Measurements from ENCODE around the gene OST4.
"Not testable (repeated sequence)": the region's sequence is repeated elsewhere in the genome, so short reads cannot be mapped to it uniquely, and the experiment has no call there.

Gene OST4

DNA sequence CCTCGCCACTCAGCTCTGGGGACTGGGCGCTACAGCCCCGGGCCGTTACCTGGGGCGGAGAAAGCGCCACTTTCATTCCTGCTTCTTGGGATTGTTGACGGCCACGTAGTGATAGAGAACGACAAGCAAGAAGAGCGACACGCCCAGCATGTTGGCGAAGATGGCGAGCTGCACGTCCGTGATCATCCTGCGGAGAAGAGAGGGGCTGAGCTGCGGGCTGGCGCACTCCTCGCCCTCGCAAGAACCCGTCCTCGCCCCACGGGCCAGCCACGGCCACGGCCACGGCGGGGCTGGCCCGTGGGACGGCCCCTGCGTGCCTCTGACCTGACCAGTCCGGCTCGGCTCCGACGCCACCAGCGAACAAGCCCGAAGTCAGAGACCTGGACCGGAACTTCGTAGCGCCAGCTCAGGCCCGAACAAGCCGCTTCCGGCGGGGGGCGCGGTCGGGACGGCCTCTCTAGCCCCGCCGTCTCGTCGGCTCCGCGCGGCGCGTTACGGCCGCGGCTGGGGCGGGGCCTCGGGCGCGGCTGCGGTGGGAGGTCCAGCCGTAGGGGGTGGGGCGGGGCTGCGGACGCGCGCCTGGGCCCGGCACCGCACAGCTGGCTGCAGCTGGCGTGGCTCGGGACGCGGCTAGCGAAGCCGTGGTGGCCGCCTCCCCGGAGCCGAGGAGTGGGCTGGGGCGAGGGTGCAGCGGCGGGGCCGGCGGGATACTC is at the start of gene OST4:
TSS of gene OST4 (minus strand) at position 378 of the 713 bp plus-strand sequence.
- peak; percentile 76 for DNase-seq (ENCODE audit: low read depth)

DNA sequence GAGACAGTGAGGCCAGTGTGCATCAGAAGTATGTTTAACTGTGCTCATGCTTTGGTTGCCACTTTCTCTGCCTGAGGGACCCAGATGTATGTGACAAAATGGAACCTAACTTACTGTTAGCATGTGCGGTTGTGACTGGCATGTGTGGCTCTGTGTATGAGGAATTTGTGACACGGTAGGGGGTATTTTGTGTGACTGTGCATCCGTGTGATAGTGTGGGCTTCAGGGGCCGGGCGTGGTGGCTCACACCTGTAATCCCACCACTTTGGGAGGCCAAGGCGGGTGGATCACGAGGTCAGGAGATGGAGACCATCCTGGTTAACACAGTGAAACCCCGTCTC is 47.8 kb upstream of the OST4 start:
- not testable (repeated sequence) for DNase-seq (ENCODE audit: low read depth)

DNA sequence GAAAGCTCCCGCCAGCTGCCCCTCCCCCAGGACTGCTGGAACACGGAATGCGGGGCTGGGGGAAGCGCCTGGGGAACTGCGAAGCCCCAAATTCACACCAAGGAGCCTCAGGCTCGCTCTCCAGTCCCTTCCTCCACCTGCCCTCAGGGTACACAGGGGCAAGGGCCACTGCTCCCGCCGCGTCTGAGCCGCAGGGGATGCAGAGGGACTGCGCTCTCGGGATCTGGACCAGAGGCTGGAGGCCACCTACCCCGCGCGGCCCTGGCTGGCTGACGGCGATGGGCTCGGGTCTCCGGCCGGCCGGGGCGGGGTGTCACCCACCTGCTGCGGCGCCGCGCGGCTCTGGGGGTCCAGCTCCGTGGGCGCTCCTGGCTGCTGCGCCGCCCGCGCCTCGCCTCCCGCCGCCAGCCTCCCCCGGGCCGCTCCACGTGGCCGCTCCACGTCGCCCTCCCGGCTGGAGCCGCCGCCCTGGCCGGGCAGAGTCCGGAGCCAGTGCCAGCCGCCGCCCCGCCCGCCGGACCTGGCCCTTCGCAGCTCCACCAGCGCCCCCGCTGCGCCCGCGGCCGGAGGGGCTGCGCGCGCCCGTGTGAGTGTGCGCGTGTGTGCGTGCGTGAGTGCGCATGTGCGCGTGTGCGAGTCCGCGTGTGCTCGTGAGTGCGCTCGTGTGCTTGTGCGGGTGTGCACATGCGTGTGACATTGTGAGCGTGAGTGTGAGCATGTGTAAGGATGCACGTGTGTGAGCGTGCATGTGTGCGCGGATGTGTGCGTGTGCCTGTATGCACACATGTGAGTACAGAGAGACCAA is 47.3 kb upstream of the OST4 start, which contains the start of gene CGREF1:
TSS of gene CGREF1 (minus strand) at position 604 of the 805 bp plus-strand sequence. CDS start 14,762 bp downstream, outside the sequence.
- DNase-seq (ENCODE audit: low read depth), result no peak

DNA sequence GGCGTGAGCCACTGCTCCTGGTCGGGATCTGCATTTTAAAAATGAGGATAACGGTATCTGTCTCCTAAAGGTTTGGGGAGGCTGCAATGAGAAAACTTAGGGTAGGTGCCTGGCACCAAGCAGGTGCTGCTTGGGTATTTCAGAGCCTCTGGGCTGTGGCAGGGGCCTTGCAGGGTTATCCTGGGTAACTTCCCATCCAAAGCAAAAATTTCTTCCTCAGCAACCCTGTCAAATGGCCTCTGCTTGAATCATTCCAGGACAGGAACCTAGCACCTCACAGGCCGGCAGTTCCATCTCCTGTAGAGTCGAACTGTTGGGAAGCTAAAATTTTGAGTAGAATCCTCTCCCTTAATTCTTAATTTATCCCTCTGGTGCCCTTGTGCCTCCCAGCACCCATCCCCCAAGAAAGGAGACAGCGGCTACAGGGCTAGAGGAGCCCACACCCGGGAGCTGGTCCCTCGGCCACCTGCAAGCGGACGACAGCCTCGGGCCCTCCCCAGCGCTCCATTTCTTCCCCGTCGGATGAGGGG is 46.6 kb upstream of the OST4 start:
- no peak for DNase-seq (ENCODE audit: low read depth)

DNA sequence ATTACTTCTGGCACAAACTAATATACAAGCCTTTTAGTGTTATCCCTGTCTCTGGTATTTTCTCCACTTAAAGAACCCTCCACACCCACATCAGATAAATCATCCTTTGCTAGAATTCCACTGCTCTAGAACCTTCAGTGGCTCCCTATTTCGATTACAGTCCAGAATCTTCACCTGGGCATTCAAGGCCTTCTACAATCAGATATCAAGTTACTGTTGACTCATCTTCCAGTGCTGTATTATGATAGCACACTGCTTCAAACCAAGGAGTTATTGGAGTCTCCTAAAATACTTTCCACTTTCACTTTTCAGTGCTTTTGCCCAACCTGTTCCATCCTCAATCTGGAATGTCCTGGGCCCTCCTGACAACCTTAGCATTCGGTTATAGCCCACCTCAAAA is 44.1 kb upstream of the OST4 start:
- no peak for DNase-seq (ENCODE audit: low read depth)

DNA sequence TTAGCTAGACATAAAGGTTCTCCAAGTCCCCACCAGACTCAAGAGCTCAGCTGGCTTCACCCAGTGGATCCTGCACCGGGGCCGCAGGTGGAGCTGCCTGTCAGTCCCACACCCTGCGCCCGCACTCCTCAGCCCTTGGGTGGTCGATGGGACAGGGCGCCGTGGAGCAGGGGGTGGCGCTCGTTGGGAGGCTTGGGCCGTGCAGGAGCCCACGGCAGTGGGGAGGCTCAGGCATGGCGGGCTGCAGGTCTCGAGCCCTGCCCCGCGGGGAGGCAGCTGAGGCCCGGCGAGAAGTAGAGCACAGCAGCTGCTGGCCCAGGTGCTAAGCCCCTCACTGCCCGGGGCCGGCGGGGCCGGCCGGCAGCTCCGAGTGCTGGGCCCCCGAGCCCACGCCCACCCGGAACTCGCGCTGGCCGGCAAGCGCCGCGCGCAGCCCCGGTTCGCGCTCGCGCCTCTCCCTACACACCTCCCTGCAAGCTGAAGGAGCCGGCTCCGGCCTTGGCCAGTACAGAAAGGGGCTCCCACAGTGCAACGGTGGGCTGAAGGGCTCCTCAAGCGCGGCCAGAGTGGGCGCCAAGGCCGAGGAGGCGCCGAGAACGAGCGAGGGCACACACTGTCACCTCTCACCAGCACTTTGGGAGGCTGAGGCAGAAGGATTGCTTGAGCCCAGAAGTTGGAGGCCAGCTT is 40.1 kb upstream of the OST4 start:
- DNase-seq (ENCODE audit: low read depth), result not testable (repeated sequence)

DNA sequence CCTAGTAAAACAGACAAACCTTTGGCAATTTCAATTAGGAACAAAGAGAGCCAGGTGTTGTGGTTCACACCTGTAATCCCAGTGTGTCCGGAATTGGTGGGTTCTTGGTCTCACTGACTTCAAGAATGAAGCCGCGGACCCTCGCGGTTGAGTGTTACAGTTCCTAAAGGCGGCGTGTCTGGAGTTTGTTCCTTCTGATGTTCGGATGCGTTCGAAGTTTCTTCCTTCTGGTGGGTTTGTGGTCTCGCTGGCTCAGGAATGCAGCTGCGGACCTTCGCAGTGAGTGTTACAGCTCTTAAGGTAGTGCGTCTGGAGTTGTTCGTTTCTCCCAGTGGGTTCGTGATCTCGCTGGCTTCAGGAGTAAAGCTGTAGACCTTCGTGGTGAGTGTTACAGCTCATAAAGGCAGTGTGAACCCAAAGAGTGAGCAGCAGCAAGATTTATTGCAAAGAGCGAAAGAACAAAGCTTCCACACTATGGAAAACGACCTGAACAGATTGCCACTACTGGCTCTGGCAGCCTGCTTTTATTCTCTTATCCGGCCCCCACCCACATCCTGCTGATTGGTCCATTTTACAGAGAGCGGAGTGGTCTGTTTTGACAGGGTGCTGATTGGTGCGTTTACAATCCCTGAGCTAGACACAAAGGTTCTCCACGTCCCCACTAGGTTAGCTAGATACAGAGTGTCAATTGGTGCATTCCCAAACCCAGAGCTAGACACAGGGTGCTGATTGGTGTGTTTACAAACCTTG is 39.3 kb upstream of the OST4 start:
- not testable (repeated sequence) for DNase-seq (ENCODE audit: low read depth)

DNA sequence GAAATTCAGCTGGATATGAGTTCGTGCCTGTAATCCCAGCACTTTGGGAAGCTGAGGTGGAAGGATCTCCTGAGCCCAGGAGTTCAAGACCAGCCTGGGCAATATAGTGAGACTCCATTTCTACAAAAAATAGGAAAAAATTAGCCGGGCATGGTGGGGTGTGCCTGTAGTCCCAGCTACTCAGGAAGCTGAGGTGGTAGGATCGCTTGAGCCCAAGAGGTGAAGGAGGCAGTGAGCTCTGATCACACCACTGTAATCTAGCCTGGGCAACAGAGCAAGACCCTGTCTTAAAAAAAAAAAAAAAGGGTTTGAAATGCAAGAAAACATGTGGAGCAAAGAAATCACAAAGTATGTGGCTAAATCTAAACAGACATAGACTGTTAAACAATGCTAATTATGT is 37.6 kb upstream of the OST4 start:
- DNase-seq (ENCODE audit: low read depth), result no peak

DNA sequence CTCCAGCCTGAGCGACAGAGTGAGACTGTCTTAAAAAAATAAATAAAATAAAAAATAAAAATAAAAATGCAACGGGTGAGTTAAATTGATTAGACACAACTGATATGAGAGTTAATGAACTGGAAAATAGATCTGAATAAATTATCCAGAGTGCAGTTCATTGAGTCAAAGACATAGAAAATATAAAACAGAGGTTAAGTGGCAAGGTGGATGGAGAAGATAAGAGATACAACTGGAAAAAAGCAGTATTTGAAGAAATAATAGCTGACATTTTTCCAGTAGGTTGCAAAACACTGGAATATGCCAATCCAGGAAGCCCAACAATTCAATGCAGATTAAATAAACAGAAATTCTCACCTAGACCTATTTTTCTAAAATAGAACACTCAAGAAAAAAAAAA is 36.8 kb upstream of the OST4 start:
- DNase-seq (ENCODE audit: low read depth), result no peak

DNA sequence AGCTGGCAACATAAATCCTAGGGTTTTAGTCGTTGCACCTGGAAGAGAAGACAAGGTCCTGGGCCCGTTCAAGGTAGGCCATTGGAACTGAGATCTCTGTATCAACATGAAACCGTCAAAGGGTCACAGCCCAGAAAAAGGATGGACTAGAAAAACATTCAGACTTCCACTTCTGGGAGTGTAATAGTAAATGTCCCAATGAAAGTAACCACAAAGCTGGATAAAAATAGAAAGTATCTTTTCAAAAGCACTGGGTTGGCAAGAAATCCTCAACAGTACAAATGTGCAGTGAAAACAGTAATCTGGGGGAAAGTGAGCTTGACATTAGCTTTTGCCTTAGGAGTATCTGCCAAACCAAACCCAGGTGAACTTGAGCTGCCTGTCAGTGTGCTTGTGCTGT is 34.5 kb upstream of the OST4 start:
- DNase-seq (ENCODE audit: low read depth), result no peak

DNA sequence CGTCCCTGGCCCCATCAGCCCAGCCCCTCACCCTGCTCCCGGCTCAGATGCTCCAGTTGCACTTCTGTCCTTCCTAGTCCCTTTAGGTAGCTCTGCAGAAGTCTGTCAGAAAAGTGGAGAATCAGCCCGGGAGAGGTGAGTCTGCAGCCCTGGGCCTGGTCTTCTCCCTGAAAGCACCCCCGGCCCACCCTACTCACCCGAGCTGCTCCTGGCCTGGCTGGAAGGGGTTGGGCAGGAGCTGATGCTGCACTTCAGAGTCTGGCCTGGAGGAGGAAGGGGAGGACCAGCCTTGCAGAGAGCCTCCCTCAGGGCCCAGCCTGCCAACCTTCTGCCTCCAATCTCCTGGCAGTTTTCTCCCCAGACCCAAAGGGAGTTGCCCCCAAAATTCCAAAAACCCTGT is 30.9 kb upstream of the OST4 start:
- no peak for DNase-seq (ENCODE audit: low read depth)

DNA sequence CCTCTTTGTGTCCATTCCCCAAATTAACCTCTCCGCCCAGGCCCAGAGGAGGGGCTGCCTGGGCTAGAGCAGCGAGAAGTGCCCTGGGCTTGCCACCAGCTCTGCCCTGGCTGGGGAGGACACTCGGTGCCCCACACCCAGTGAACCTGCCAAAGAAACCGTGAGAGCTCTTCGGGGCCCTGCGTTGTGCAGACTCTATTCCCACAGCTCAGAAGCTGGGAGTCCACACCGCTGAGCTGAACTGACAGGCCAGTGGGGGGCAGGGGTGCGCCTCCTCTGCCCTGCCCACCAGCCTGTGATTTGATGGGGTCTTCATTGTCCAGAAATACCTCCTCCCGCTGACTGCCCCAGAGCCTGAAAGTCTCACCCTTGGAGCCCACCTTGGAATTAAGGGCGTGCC is 28.6 kb upstream of the OST4 start:
- DNase-seq (ENCODE audit: low read depth), result no peak

DNA sequence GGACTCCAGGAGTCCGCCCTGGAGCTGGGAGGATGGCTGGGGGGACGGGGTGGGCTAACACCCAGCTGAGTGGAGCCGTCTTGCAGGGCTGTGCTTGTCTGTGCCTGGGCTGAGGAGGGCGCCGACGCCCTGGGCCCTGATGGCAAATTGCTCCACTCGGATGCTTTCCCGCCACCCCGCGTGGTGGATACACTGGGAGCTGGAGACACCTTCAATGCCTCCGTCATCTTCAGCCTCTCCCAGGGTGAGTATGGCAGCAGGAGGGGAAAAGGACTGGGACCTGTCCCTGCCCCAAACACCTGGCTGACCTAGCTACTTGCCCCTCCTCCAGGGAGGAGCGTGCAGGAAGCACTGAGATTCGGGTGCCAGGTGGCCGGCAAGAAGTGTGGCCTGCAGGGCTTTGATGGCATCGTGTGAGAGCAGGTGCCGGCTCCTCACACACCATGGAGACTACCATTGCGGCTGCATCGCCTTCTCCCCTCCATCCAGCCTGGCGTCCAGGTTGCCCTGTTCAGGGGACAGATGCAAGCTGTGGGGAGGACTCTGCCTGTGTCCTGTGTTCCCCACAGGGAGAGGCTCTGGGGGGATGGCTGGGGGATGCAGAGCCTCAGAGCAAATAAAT is 28.0 kb upstream of the OST4 start:
- no peak for DNase-seq (ENCODE audit: low read depth)

DNA sequence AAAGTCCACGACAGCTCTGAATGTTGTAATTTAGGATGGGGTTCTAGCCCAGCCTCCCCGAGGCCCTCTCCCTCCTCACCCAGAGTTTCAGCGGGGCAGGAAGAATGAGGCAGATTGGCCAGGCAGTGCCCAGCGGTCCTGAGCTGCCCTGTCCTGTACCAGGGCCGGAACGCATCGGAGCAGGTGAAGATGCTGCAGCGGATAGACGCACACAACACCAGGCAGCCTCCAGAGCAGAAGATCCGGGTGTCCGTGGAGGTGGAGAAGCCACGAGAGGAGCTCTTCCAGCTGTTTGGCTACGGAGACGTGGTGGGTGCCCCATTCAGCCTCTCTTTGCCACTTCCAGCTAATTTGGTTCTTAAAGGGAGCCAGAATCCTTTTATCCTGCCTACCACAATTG is 25.9 kb upstream of the OST4 start:
- DNase-seq (ENCODE audit: low read depth), result no peak

DNA sequence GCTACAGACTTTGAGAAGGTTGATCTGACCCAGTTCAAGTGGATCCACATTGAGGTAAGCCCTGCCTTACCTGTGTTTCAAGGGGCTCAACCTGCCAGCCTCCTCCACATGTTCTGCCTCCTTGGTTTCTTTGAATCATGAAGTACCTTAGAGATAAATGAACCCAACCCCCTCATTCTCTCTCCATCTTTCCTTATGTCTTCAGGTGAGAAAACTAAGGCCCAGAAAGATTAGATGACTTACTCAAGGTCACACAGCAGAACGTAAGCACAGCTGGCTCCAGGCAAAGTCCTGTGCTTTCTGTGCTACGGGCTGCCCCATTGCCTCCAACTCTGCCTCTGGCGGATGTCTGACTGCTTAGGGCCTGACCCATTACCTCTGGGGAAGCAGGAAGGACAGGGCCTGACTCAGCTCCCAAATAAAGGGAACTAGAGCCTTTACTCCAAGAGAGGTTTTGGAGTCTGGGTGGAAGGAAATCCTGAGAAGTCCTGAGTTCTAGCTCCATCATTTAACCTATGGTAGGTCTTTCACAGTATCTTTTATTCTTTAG is 25.4 kb upstream of the OST4 start:
- no peak for DNase-seq (ENCODE audit: low read depth)

DNA sequence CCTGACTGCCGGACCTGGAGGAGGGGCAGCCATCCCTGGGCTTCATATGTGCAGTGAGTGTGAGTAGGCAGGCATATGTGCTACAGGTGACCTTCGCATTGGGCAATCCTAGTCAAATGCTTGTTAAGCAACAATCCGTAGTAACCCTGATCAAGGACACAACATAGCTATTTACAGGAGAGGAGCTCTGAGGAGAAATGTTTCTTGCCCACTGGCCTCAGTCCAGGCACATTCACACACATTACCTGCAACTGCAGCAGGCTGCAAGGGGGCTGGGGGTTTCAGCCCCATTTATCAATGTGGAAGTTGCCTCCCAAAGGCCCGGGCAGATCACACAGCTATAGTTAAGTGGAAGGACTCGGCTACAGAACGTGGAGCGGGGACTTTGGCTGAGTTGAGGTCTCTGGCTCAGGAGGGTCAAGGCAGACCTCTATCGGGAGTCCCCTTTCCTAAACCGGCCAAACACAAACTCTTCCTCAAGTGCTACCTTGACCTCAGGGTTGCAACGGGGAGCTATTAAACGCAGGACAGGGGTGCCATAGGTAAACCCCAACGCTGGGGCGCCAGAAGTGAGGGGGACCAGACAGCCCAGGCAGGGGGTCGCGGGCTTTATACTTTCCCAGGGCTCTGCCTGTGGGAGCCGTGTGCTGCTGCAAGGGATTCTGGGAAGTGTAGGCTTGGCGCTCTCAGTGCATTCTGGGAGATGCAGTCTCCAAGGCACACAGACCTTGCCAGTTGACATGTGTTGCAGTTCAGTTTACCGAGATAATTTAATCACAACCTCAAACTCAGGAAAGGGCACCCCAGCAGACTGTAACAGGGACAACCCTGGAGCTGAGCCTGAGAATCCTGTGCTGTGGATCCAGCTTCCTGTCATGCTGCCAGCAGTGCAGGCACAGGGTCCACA is 24.5 kb upstream of the OST4 start:
- no peak for DNase-seq (ENCODE audit: low read depth)

DNA sequence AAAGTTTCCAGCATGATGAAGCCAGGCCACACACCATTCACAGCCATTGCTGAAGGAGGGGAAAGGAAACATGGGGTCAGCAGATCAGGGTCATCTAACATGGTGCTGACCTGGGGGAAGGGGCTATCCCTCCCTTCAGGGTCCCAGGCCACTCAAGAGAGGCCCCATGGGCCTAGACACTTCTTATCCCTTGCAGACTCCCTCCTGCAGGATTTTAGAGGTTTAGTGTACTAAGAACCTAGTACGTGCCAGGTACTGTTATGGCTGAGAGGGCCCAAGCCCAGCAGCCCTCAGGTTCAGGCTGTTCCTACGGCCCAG is 23.9 kb upstream of the OST4 start:
- DNase-seq (ENCODE audit: low read depth), result no peak

DNA sequence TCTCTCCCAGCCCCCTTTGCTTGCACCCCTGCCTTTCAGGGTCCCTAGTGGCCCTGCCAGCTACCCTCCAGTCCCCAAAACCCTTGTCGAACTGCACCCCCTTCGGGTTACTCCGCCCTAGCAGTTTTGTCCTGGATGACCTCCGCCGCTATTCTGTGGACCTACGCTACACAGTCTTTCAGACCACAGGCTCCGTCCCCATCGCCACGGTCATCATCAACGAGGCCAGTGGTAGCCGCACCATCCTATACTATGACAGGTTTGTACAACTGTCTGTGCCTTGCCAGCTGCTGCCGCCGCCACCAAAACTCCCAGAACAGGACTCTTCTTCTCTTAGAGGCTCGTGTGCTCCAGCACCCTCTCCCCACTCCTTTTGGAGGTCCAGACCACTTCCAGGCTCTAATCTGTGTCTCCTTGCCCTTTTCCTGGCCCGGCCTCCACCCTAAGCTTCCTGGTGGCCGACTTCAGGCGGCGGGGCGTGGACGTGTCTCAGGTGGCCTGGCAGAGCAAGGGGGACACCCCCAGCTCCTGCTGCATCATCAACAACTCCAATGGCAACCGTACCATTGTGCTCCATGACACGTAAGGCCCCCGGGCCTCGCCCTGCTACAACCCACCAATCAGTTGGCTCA is 23.0 kb upstream of the OST4 start:
- no peak for DNase-seq (ENCODE audit: low read depth)

DNA sequence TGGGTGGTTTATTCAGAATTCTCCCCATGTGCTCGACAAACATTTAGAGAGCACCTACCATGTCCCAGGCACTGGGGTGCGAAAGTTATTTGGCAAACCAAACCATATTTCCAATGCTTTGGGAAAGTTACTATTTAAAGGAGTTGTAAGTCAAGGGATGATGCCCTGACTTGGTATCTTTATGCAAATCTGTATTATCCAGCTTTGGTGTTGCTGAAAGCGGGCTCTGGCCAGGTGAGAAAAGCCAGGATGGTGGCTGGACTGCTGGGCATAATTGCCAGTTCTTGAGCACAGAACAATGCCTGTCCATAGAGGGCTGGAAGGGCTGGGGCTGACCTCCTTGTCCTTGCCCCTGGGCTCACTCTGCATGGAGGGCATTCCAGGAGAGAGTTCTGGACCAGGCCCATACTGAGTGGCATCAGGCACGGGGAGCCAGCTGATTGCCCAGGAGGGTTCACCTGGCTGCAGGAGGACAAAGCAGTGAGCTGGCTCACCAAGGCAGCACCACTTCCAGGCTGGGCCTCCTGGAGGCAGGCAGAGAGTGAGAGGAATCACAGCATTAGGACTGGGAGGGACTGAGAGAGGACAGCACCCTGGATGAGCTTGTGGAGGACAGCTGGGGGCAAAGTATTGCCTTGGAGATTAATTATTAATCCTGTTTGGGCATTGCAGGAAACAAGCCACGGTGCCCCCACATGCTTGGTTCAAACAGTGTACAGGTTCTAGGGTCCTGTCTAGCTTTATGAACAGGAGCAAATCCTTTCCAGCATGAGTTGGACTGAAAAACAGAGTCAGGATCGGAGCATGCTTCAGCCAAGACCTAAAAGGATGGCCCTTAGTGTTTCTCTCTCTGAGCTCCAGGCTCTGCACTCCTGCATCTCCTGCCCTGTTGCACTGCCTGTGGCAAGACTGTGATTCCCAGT is 22.2 kb upstream of the OST4 start:
- no peak for DNase-seq (ENCODE audit: low read depth)
